Lower leg skin (tissue), 4 donors: ENCODE measurements around the gene CUL3. TPM values are rescaled to one million over a fixed set of nuclear protein-coding genes. Genes with fewer than 3 reads are reported as not detected.

Experiments used
- DNase-seq, 2 donors: peaks; one replicate each; pipeline ENCODE4 v3.0.0-alpha.2; 2019; ENCODE audit warnings: low spot score in 2 of 2
- H3K4me3 ChIP-seq: fragments of 200-600 bp; sonication (generic); 2 replicates; pipeline ENCODE4 v1.5.1; 2017; ENCODE audit warnings: mild to moderate bottlenecking, low read depth; ENCODE audit not compliant: poor library complexity, severe bottlenecking
- POLR2A ChIP-seq, 2 donors: fragments of 450-650 bp; IDR thresholded peaks; one replicate each; pipeline ENCODE4 v1.6.1; 2016 to 2017; ENCODE audit warnings: antibody characterized with exemption in 2 of 2, mild to moderate bottlenecking in 1 of 2, moderate library complexity in 1 of 2
- WGBS, 2 donors: methylation state at CpG; one replicate each; pipeline ENCODE4 v1.1.5; 2018; 5-methylcytosine and 5-hydroxymethylcytosine counted together
- intact Hi-C: fragments of 100-400 bp; cut with DNase I; formaldehyde crosslinking; loops from one replicate; pipeline ENCODE4 v1.15.0; 2023; ENCODE audit warnings: low total_unique reads
- total RNA-seq, 4 donors: library from RNA; depleted of rRNA; stranded (reverse); fragments of >200 nt; gene quantifications; one replicate each; pipeline ENCODE4 v1.1.0, GENCODE V29; 2016
- TF ChIP-seq, protein P1 (sequence below), 3 donors: fragments of 450-650 bp; IDR thresholded peaks; one replicate each; pipeline ENCODE4 v1.5.1; 2016; ENCODE audit warnings: antibody characterized with exemption in 3 of 3, mild to moderate bottlenecking in 3 of 3, moderate library complexity in 2 of 3

The CUL3 gene
- total RNA-seq, 4 donors from 2014 or later = 66.0 to 105 (median 82.6) TPM

DNA sequence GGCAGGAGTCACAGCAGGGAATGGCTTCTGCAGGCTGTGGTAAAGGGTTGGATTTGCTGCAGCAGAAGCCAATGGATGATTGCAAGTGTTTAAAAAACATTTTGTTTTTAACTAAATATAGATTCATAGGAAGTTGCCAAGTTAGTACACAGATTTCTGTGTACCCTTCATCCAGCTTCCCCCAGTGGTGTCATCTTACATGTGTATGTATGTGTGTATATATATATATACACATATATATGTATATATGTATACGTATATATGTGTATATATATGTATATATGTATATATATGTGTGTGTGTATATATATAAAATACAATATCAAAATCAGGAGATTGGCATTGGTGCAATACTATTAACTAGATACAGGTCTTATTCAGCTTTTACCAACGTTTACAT is 164.1 kb downstream of the CUL3 start:
- no peak overlapping the region for H3K4me3 ChIP-seq
- intact Hi-C loops = no loop called here
- WGBS, 2 donors = 69 to 88% methylated on average over 2 of the region's 2 CpGs
- no peak for TF ChIP-seq POLR2A (IDR thresholded peaks at IDR 0.05)
- TF ChIP-seq, protein P1, sequence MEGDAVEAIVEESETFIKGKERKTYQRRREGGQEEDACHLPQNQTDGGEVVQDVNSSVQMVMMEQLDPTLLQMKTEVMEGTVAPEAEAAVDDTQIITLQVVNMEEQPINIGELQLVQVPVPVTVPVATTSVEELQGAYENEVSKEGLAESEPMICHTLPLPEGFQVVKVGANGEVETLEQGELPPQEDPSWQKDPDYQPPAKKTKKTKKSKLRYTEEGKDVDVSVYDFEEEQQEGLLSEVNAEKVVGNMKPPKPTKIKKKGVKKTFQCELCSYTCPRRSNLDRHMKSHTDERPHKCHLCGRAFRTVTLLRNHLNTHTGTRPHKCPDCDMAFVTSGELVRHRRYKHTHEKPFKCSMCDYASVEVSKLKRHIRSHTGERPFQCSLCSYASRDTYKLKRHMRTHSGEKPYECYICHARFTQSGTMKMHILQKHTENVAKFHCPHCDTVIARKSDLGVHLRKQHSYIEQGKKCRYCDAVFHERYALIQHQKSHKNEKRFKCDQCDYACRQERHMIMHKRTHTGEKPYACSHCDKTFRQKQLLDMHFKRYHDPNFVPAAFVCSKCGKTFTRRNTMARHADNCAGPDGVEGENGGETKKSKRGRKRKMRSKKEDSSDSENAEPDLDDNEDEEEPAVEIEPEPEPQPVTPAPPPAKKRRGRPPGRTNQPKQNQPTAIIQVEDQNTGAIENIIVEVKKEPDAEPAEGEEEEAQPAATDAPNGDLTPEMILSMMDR (IDR thresholded peaks at IDR 0.05) = no peak
- DNase-seq = no peak

Other genes with a start within 250 kb of the CUL3 start
- gene FAM124B, start 183.3 kb downstream of the CUL3 start, total RNA-seq = 1 to 10 TPM in 3 of 4 donors, under 1 TPM in 1; 0.55 to 3.9 (median 2.2) TPM
- not detected for gene CCDC195, start 131.0 kb upstream of the CUL3 start, total RNA-seq